ENCODE data around the gene ADGRF4. TPM values are rescaled to one million over a fixed set of nuclear protein-coding genes. Genes with fewer than 3 reads are reported as not detected.

The ADGRF4 gene
- total and polyA plus RNA-seq, 2 of the 8 experiments (the other 6 are each of a cell fraction or from before 2014, with no cell fraction given) = 0.02 TPM; not detected in 1

DNA sequence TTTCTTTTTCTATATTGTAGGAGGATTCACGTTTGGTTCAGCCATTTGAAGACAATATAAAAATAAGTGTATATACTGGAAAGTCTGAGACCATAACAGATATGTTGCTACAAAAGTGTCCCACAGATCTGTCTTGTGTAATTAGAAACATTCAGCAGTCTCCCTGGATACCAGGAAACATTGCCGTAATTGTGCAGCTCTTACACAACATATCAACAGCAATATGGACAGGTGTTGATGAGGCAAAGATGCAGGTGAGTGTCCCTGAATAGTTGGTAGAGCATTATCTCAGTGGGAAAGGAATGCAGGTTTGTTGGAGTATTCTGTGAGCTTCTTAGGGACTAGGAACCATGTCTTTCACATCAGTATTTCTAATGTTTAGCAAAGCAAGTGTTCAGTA lies 18.3 kb upstream of the ADGRF4 start:
- H3K27ac ChIP-seq (ENCODE audit: low read depth, low read length) = no peak overlapping the region
- no peak overlapping the region for H2BK5ac ChIP-seq (ENCODE audit: low read depth, low read length)
- FAIRE-seq (no peak), DNase-seq (ENCODE audit: low read depth in 1 of 2, low spot score in 2 of 2) (no peak)
- H2BK12ac ChIP-seq (ENCODE audit: low read depth, low read length) = no peak overlapping the region
- no peaks in the 10 kb centered on the region for H3K79me1 ChIP-seq (ENCODE audit: low read depth, low read length)
- H2BK15ac ChIP-seq (ENCODE audit: low read length) = no peak overlapping the region
- no peak overlapping the region for H3K23ac ChIP-seq (ENCODE audit: insufficient read length)
- no peak overlapping the region for H3K18ac ChIP-seq (ENCODE audit: extremely low read depth, low read length)
- no peak overlapping the region for H3K4me2 ChIP-seq (ENCODE audit: insufficient read depth in 1 of 2, low read depth in 2 of 2, low read length in 2 of 2)
- H4K91ac ChIP-seq (replicated peaks; ENCODE audit: insufficient read length, low read length) = no peak overlapping the region
- no peak overlapping the region for H3K4ac ChIP-seq (replicated peaks; ENCODE audit: insufficient read length, low read depth, low read length)
- no peak overlapping the region for H2BK20ac ChIP-seq (ENCODE audit: low read length)
- H4K8ac ChIP-seq (ENCODE audit: extremely low read depth, insufficient read depth, low read length) = no peak overlapping the region
- H3K9ac ChIP-seq (replicated peaks in 1 of 4; ENCODE audit: extremely low read depth in 1 of 4, low read depth in 3 of 4, low read length in 3 of 4) = no peak overlapping the region
- H3K14ac ChIP-seq (ENCODE audit: insufficient read length) = no peak overlapping the region
- no peak overlapping the region for H2AFZ ChIP-seq (ENCODE audit: low read length)
- H3K56ac ChIP-seq (replicated peaks; ENCODE audit: insufficient read length, low read depth, low read length) = no peak overlapping the region
- no peaks in the 10 kb centered on the region for H3K27me3 ChIP-seq (replicated peaks in 1 of 4; ENCODE audit: control insufficient read depth in 3 of 4, extremely low read depth in 1 of 4, insufficient read depth in 3 of 4, low read length in 3 of 4)
- CTCF ChIA-PET (ENCODE audit: partially characterized antibody) = interaction anchor here (1.8 kb wide), 1 partner anchor 101 kb away, joined by 4 read pairs; no protein-coding TSS in a partner anchor
- H3K36me3 ChIP-seq (ENCODE audit: control insufficient read depth in 2 of 4, insufficient read depth in 4 of 4, low read length in 3 of 4) = no peaks in the 10 kb centered on the region
- H2AK5ac ChIP-seq (ENCODE audit: low read depth, low read length) = no peak overlapping the region
- no peaks in the 10 kb centered on the region for H3K79me2 ChIP-seq (ENCODE audit: control insufficient read depth in 1 of 2, insufficient read depth in 2 of 2, low read length in 2 of 2)
- no peak overlapping the region for H4K5ac ChIP-seq (ENCODE audit: insufficient read length, low read depth, low read length)
- TF ChIP-seq SAP30 (IDR thresholded peaks at IDR 0.05; ENCODE audit: insufficient read depth, insufficient replicate concordance, low read length) = no peak
- TF ChIP-seq, protein P1, sequence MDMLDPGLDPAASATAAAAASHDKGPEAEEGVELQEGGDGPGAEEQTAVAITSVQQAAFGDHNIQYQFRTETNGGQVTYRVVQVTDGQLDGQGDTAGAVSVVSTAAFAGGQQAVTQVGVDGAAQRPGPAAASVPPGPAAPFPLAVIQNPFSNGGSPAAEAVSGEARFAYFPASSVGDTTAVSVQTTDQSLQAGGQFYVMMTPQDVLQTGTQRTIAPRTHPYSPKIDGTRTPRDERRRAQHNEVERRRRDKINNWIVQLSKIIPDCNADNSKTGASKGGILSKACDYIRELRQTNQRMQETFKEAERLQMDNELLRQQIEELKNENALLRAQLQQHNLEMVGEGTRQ (IDR thresholded peaks at IDR 0.05; ENCODE audit: low read length) = no peak
- TF ChIP-seq HDAC2 (IDR thresholded peaks at IDR 0.05; ENCODE audit: borderline replicate concordance in 1 of 2, low read depth in 2 of 2, low read length in 2 of 2) = no peak
- 98% methylated on average over 2 of the region's 2 CpGs; no CpG with 5 or more reads in 1 of the 2 experiments for whole genome bisulfite sequencing, 2 experiments (ENCODE audit: extremely low coverage in 1 of 2, insufficient coverage in 1 of 2, insufficient read length in 1 of 2, insufficient replicate concordance in 2 of 2, low coverage in 1 of 2, low lambda C conversion rate in 2 of 2, missing lambda C conversion rate in 1 of 2)
- no peaks in the 10 kb centered on the region for H3K9me3 ChIP-seq (ENCODE audit: insufficient read depth in 2 of 2, low read depth in 1 of 2, low read length in 1 of 2)
- no peak overlapping the region for H3K4me3 ChIP-seq (ENCODE audit: extremely low read depth in 1 of 4, insufficient read depth in 2 of 4, low read depth in 3 of 4, low read length in 4 of 4)
- POLR2A ChIA-PET (ENCODE audit: partially characterized antibody) = no interaction called here
- no peaks in the 10 kb centered on the region for H3K23me2 ChIP-seq (ENCODE audit: low read depth, low read length)
- no peaks in the 10 kb centered on the region for H4K20me1 ChIP-seq (replicated peaks in 1 of 2; ENCODE audit: control insufficient read depth in 1 of 2, insufficient read depth in 2 of 2, low read length in 2 of 2)
- H3K4me1 ChIP-seq (replicated peaks in 1 of 4; ENCODE audit: control insufficient read depth in 3 of 4, insufficient read depth in 4 of 4, low read length in 3 of 4) = no peaks in the 10 kb centered on the region
- H2BK120ac ChIP-seq (replicated peaks; ENCODE audit: low read depth, low read length) = no peak overlapping the region

Measured in H1 (cell line).